Kidney tubule cell (primary cell): ENCODE results near the gene TEX101.

Source experiments
- DNase-seq: peaks from one replicate; pipeline ENCODE4 v3.0.0-alpha.2; 2018; ENCODE audit warnings: low spot score

The TEX101 gene

DNA sequence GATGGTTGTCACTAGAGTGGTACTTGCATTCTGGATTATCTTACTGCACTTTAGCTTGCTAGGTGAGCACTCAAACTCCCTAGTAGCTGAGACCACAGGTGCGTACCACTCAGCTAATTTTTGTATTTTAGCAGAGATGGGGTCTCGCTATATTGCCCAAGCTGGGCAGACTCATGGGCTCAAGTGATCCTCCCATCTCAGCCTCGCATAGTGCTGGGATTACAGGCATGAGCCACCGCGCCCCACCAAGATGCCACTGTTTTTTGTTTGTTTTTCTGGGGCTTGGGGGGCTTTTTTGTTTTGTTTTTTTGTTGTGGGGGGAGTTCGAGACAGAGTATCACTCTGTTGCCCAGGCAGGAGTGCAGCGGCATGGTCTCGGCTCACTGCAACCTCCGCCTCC lies 33.0 kb downstream of the TEX101 start:
- DNase-seq, result no peak

DNA sequence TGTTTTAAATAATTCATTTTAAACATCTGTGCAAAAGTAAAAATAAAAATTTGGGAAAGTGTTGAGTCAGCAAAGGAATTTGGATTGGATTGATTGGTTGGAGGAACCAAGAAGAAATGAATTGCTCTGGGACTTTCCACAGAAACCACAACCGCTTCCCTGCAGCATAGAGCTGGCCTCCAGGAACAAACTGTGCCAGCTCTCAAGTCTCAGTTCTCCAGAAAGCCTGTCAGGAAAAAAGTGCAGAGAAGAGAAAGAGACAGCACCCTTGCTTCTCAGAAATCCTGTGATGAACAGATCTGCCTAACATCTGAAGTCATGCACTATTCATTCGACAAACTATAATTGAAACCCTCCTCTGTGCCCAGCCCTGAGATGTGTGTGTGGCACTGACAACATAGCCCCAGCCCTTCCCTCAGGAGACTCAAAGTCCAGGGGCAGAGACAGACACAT lies 35.9 kb downstream of the TEX101 start:
- DNase-seq, result peak; percentile 69

DNA sequence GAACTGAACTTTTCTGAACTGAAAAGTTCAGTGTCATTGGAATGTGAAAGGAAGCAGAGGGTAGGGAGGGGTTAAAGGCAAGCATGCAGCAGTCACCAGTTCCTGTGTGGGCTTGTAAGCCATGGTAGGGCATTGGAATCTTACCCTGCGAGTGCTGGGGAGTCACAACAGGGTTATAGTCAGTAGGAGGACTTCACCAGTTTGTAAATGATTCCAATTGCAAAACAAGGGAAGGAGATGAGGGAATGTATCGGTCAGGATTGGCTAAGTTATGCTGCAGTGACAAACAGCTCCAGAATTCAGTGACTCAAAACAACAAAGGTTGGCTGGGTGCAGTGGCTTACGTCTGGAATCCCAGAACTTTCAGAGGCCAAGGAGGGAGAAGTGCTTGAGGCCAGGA lies 37.9 kb downstream of the TEX101 start:
- DNase-seq, result no peak

DNA sequence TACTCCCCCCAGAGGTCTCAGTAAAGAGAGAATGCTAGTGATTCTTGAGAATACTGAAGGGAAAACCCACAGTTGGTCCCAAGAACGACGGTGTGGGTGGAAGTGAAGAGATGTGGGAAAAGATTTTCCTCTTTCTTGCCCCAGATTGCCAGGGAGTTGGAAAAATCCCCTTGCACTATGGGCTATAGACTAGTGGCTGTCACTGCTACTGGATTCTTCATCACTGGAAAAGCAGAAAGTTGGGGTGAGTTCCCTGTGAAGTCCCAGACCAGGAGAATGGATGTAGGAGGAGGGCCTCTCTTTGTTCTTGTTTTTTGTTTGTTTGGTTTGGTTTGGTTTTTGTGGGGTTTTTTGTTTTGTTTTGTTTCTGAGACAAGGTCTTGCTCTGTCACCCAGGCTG lies 39.3 kb downstream of the TEX101 start:
- DNase-seq, result no peak

DNA sequence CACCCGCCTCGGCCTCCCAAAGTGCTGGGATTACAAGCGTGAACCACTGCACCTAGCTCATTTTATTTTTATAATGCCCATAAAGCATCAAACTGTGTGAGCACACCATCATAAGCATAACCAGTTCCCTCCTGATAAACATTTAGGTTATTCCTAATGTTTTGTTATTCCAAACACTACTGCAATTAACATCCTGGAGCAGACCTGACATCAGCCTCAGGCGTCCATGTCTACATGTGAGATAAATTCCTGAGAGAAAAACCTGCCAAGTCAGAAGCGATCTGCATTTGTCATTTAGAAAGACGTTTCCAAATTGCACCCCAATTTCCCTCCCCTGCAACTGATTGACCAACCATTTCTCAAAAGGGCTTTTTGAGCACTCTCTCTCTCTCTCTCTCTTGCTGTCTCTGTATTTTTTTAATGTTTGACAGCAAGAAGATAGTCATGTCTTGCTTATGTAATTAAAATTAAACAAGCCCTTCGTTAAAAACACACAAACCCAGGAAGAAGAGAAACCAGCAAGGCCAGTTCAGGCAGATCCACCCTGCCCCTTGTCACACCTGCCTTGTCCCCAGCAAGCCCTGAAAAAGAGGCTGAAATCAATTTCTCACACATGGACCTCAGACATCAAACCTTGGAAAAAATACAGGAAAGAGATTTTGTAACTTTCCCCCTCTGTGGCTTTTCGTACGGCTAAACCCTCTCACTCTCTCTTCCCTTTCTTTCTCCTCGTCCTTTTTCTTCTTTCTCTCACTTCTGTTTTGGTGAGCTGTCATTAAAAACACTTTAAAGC lies 40.8 kb downstream of the TEX101 start:
- DNase-seq, result no peak

DNA sequence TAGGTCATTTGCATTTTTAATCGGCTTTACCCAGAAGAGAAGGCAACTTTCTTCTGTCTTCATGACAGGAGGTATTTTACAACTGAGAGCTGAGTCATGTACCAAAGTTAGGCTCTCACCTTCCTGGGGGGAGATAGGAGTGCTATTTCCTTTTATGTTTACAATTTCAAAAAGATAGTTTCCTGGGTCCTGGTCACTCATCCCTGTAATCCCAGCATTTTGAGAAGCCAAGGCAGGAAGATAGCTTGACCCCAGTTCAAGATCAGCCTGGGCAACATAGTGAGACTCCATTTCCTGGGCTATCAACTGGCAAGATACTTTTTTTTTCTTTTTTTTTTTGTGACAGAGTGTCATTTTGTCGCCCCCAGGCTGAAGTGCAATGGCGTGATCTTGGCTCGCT lies 43.1 kb downstream of the TEX101 start:
- peak; percentile 32 for DNase-seq

DNA sequence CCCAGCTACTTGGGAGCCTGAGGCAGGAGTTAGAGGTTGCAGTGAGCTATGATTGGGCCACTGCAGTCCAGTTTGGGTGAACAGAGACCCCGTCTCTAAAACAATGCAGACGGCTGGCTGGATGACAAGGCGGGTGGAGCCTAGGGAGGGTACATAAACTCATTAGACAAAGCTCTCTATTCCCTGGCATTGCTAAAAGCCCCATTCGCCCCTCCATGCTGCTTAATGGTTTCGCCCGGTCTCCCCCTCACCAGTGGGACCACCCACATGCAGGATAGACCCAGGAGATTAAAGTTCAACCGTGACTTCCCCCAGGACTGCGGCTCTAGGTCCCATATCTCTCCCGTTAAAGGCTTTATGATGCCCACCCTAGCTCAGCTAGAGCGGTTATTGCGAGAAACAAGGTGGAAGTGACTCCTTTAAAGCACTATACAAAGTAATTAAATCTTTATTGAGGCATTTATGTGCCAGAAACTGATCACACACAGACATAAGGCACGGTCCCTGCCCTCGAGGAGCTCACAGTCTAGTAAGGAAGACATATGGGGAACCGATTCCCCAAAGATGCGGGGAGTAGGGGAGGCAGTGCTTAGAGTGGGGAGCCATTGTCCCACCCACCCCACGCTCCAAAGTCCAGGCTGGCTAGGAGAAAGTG lies 45.8 kb downstream of the TEX101 start:
- DNase-seq, result no peak

DNA sequence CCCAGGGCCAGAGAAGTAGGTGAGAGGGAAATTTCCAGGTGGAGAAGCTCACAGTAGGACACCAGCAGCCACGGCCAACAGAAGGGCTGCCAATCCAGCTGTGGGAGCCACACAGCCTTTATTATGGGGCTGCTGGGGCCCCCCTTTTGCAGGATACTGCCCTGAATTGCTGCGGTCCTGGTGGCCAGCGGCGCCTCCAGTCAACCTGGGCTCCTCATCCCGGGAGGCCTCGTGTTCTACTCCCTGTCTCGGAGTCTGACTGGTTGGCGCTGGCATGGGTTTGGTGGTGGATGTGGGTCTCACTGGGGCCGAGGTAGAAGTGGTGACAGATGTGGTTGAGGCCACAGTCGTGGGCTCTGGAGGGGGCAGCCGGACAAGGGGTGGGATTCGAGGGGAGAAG lies 46.6 kb downstream of the TEX101 start:
- DNase-seq, result no peak

DNA sequence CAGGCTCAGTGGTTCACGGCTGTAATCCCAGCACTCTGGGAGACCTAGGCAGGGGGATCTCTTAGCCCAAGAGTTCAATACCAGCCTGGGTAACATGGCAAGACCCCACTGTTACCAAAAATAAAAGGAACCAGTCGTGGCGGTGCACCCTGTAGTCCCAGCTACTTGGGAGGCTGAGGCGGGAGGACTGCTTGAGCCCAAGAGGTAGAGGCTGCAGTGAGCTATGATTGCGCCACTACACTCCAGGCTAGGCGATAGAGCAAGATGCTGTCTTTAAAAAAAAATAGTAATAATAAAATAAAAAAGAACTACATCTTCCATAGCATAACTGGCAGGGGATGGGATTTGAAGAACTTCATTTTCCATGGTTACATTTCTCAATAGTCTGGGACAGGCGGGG lies 47.7 kb downstream of the TEX101 start:
- no peak for DNase-seq

DNA sequence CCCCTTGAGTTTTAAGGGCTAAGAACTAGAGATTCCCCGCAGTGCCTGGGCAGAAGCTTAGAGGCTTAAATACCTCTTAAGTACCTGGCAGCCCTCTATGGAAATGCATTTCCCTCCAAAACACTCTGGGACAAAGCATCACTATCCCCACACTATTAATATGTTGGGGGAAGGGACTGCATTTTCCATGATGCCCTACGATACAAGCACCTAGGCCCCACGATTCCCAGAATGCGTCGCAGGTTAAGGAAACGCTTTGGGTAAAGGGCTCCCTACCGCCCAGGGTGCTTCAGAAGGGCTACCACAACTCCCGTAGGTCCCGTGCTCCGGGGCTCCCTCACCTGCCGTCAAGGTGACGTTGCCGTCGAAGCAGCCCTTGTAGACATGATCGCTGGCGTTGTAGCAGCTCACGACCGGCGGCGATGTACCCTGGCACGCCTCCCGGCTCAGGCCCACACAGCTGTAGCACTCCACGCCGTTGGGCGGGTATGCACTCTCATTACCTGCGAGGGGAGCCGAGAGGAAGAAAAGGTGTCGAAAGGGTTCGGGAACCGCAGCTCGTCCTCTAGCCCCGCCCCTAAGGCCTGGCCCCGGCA lies 48.2 kb downstream of the TEX101 start:
- no peak for DNase-seq

DNA sequence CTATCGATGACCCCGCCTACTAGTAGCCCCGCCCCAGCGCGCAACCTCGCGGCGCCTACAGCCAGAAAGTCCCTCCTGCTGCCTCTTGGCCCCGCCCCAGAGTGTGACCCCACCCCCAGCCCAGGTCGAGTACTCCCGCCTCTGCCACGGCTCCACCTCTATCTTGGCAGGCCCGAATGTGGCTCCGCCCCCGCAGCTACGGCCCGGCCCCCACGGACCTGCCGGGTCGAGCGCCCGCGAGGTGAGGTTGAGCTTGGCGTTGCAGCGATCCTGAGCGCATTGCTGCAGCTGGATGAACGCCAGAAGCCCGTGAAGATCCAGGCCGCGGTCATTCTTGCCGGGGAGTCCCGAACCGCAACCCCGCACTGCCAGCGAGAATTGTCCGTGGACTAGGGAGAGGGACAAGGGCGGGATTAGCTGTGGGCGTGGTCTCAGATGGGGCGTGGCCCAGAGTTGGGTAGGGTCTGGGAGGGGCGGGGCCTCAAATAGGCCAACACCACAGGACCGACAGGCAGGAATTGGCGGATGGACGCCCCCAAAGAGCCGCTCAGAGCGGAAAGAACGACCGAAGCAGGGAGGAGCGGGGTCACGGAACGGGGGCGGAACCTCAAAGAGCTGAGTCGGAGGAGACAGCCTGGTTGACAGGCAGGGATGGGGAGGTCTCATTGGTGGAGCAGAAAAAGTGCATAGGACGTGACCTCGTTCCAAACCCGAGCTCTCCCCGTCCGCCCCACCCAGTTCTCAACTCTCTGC lies 48.9 kb downstream of the TEX101 start:
- peak; percentile 91 for DNase-seq

DNA sequence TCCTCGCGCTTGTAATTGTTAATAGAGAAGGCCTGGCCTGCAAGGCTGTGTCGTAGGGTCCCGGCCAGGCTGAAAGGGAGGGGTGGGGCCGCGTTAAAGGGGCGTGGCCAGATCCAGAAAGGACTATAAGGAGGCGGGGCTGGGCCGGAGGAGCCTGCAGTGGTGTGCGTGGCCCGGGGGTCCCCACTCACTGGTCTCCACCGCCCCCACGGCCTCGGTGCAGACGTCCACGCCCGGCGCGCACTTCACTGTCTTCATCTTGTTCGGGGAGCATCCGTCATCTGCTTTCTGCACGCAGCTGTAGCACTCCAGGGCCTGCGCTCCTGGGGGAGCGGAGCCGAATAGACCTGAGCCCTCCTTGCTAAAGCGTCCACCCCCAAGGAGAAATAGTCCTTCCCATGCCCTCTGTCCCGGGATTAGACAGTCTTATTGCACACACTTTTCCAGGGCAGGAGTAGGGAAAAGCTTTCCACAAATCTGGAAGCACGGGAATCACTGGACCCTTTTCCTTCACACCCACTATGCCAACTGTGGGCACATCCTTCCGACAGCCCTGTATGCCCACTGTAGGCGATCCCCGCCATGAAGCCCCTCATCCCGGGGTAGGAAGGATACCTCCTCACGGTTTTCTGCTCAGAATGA lies 49.6 kb downstream of the TEX101 start:
- DNase-seq, result no peak

DNA sequence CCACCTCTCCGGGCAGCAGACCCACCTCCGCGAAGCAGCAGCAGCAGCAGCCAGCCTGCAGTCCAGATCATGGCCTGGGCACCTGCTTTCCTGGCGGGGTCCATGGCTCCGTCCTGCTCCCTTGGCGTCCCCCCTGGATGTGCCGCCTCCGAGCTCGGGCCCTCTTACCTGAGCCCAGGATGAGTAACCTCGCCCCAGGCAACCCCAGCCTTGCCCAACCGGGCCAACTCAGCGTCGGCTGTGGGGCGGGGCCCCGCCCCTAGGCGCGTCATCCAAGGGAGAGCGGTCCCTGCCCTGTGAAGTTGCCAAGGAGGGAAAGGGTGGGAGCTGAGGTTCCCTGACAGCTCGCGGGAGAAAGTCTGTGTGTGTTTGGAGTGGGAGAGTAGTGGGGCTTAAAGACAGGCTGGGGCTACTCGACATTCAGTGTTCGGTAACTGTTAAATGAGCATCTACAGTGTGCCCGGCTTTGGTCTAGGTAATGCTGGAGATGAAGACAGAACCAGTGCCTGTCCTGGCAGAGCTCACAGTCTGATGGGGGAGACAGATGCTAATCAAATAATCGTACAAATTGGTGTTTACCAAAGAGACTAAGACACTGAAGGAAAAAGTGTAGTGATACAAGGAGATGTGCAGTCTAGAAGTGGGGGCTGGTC lies 50.9 kb downstream of the TEX101 start, which contains the start of gene LYPD3:
LYPD3 (minus strand) TSS at position 141 of the 653 bp plus-strand sequence; CDS start at position 104, 37 bp downstream.
- DNase-seq, result peak; percentile 70

DNA sequence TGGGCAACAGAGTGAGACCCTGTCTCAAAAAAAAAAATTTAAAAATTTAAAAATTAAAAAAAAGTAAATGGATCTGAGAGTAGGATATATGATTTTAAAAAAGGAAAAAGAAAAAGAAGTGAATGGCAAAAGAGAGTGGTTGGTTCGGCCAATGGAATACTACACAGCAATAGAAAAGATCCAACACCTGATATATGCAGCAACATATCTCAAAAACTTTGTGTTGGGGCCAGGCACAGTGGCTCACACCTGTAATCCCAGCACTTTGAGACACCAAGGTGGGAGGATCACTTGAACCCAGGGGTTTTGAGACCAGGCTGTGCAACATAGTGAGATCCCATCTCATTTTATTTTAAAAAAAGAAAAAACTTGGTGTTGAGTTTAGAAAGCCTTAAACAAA lies 52.1 kb downstream of the TEX101 start:
- no peak for DNase-seq

DNA sequence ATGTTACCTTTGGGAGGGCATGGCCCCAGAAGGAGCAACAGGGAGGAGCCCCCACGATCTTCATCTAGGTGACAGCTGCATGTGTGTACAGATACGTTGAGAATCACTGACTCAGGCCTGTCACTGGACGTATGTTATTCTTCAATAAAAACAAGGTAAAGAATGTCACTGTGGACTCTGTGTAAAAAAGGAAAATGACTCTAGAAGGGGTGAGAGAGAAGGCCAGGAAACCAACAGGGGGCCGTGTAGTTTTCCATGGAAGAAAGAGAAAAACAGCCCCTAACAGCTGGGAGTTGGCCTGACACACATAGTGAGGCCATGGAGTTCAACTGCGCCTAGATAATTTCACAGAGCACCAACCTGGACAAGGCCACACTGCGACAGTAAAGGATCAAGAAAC lies 52.6 kb downstream of the TEX101 start:
- no peak for DNase-seq

DNA sequence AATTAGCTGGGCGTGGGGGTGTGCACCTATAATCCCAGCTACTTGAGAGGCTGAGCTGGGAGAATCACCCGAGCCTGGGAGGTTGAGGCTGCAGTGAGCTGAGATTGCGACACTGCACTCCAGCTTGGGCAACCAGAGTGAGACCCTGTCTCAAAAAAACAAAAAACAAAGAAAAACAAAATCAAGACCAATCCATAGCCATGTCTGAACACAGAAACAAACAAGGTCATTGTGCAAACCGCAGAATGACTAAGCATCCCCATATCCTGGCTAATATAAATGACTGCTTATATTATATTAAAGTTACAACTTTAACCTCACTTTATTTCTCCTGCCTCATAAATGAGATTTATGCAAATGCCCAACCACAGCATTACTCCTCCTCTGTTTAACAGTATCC lies 53.0 kb downstream of the TEX101 start:
- no peak for DNase-seq
